ENCODE data around the gene RAD51D. TPM values are rescaled to one million over a fixed set of nuclear protein-coding genes. Genes with fewer than 3 reads are reported as not detected.

The RAD51D gene
- total and polyA plus RNA-seq, 4 donors = 3.4 to 6.1 (median 3.7) TPM

DNA sequence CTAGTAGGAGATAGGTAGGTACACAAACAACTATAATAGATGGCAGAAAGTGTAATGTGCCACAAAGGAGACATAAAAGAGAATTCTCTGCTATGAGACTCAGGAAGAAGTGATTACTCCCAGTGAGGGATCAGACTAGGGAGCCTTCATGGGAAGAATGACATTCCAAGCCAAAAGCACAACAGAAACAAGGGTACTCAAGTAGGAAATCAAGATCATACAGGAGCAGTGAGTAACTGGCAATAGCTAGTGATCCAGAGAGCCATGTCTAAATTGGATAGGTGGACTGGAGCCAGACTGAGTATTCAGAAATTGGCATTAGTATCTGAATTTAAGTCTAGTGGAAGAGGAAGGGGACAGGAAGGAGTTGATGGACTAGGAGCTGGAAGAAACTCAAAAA is 66.9 kb downstream of the RAD51D start:
- peaks cover 0 to 2% (median 0%) of the 10 kb centered on the region in 4 donors for H3K36me3 ChIP-seq (ENCODE audit: control insufficient read depth in 4 of 4, insufficient read depth in 3 of 4, low read depth in 1 of 4, low read length in 3 of 4)
- peaks cover 20 to 35% (median 33%) of the 10 kb centered on the region in 4 donors for H3K4me1 ChIP-seq (ENCODE audit: control insufficient read depth in 4 of 4, insufficient read depth in 4 of 4, low read length in 3 of 4)
- no peak for DNase-seq (ENCODE audit: low spot score)
- H3K27ac ChIP-seq (ENCODE audit: low read depth in 1 of 2, low read length in 2 of 2) = peak overlapping the region; percentile 13 to 96
- no peak for TF ChIP-seq YY1 (IDR thresholded peaks at IDR 0.05)
- TF ChIP-seq CTCF (IDR thresholded peaks at IDR 0.05; ENCODE audit: low read depth, low read length, missing input control) = no peak
- TF ChIP-seq HNF4A (conservative IDR thresholded peaks at IDR 0.05) = no peak
- no peak for TF ChIP-seq MAX (IDR thresholded peaks at IDR 0.05)
- TF ChIP-seq GABPA (IDR thresholded peaks at IDR 0.05 in 1 of 2, conservative IDR thresholded peaks at IDR 0.05 in 1 of 2) = no peak
- TF ChIP-seq, protein P1, sequence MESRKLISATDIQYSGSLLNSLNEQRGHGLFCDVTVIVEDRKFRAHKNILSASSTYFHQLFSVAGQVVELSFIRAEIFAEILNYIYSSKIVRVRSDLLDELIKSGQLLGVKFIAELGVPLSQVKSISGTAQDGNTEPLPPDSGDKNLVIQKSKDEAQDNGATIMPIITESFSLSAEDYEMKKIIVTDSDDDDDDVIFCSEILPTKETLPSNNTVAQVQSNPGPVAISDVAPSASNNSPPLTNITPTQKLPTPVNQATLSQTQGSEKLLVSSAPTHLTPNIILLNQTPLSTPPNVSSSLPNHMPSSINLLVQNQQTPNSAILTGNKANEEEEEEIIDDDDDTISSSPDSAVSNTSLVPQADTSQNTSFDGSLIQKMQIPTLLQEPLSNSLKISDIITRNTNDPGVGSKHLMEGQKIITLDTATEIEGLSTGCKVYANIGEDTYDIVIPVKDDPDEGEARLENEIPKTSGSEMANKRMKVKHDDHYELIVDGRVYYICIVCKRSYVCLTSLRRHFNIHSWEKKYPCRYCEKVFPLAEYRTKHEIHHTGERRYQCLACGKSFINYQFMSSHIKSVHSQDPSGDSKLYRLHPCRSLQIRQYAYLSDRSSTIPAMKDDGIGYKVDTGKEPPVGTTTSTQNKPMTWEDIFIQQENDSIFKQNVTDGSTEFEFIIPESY (IDR thresholded peaks at IDR 0.05) = no peak
- TF ChIP-seq FOXA2 (IDR thresholded peaks at IDR 0.05) = no peak
- no peak for TF ChIP-seq FOXA1 (IDR thresholded peaks at IDR 0.05)
- no peak for TF ChIP-seq RXRA (IDR thresholded peaks at IDR 0.05)
- no peak for TF ChIP-seq RAD21 (IDR thresholded peaks at IDR 0.05)
- TF ChIP-seq, protein P2, sequence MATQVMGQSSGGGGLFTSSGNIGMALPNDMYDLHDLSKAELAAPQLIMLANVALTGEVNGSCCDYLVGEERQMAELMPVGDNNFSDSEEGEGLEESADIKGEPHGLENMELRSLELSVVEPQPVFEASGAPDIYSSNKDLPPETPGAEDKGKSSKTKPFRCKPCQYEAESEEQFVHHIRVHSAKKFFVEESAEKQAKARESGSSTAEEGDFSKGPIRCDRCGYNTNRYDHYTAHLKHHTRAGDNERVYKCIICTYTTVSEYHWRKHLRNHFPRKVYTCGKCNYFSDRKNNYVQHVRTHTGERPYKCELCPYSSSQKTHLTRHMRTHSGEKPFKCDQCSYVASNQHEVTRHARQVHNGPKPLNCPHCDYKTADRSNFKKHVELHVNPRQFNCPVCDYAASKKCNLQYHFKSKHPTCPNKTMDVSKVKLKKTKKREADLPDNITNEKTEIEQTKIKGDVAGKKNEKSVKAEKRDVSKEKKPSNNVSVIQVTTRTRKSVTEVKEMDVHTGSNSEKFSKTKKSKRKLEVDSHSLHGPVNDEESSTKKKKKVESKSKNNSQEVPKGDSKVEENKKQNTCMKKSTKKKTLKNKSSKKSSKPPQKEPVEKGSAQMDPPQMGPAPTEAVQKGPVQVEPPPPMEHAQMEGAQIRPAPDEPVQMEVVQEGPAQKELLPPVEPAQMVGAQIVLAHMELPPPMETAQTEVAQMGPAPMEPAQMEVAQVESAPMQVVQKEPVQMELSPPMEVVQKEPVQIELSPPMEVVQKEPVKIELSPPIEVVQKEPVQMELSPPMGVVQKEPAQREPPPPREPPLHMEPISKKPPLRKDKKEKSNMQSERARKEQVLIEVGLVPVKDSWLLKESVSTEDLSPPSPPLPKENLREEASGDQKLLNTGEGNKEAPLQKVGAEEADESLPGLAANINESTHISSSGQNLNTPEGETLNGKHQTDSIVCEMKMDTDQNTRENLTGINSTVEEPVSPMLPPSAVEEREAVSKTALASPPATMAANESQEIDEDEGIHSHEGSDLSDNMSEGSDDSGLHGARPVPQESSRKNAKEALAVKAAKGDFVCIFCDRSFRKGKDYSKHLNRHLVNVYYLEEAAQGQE (IDR thresholded peaks at IDR 0.05) = no peak
- TF ChIP-seq JUND (IDR thresholded peaks at IDR 0.05) = no peak
- no peak for TF ChIP-seq HNF4G (IDR thresholded peaks at IDR 0.05)
- no peak for TF ChIP-seq TAF1 (conservative IDR thresholded peaks at IDR 0.05)
- TF ChIP-seq, protein P3, sequence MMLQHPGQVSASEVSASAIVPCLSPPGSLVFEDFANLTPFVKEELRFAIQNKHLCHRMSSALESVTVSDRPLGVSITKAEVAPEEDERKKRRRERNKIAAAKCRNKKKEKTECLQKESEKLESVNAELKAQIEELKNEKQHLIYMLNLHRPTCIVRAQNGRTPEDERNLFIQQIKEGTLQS (IDR thresholded peaks at IDR 0.05) = no peak
- no peak for TF ChIP-seq SP1 (IDR thresholded peaks at IDR 0.05)
- TF ChIP-seq EGR1 (IDR thresholded peaks at IDR 0.05; ENCODE audit: low read depth in 2 of 2) = no peak
- no peaks in the 10 kb centered on the region for H3K9me3 ChIP-seq (ENCODE audit: control insufficient read depth in 4 of 4, low read length in 3 of 4)
- no peaks in the 10 kb centered on the region for H3K27me3 ChIP-seq (ENCODE audit: control insufficient read depth in 4 of 4, insufficient read depth in 4 of 4, low read length in 3 of 4)
- H3K4me3 ChIP-seq (ENCODE audit: low read depth in 1 of 3, low read length in 3 of 3) = no peak overlapping the region
- no peak overlapping the region for H3K9ac ChIP-seq (ENCODE audit: low read depth in 1 of 2, low read length in 2 of 2)

DNA sequence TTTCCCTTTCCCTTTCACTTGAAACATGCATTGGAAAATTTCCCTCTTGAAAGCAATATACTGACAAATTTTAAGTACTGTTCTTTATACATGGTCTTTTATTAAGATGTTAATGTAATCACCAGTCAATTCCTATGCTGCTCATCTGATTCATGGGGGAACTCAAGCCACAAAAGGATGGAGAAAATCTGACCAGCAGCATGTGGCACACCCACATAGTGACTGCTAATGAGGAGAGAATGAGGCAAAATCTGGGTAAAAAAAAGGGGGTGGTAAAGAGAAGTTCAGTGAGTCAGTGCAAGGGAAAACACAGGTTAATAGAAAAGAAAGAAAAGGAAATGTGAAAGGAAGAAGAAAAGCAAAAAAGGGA is 67.4 kb downstream of the RAD51D start:
- peaks cover 20 to 35% (median 34%) of the 10 kb centered on the region in 4 donors for H3K4me1 ChIP-seq (ENCODE audit: control insufficient read depth in 4 of 4, insufficient read depth in 4 of 4, low read length in 3 of 4)
- H3K9ac ChIP-seq (ENCODE audit: low read depth in 1 of 2, low read length in 2 of 2) = no peak overlapping the region
- DNase-seq (ENCODE audit: low spot score) = no peak
- peak overlapping the region; percentile 91 to 96 for H3K27ac ChIP-seq (ENCODE audit: low read depth in 1 of 2, low read length in 2 of 2)
- TF ChIP-seq RAD21 (IDR thresholded peaks at IDR 0.05) (no peak), YY1 (IDR thresholded peaks at IDR 0.05) (no peak), FOXA1 (IDR thresholded peaks at IDR 0.05) (no peak), SP1 (IDR thresholded peaks at IDR 0.05) (no peak), FOXA2 (IDR thresholded peaks at IDR 0.05) (no peak), HNF4G (IDR thresholded peaks at IDR 0.05) (no peak), EGR1 (IDR thresholded peaks at IDR 0.05; ENCODE audit: low read depth in 2 of 2) (no peak), GABPA (IDR thresholded peaks at IDR 0.05 in 1 of 2, conservative IDR thresholded peaks at IDR 0.05 in 1 of 2) (no peak), JUND (IDR thresholded peaks at IDR 0.05) (no peak), HNF4A (conservative IDR thresholded peaks at IDR 0.05) (no peak)
- TF ChIP-seq, protein P2 (IDR thresholded peaks at IDR 0.05) = no peak
- H3K9me3 ChIP-seq (ENCODE audit: control insufficient read depth in 4 of 4, low read length in 3 of 4) = no peaks in the 10 kb centered on the region
- peaks cover 0 to 2% (median 0%) of the 10 kb centered on the region in 4 donors for H3K36me3 ChIP-seq (ENCODE audit: control insufficient read depth in 4 of 4, insufficient read depth in 3 of 4, low read depth in 1 of 4, low read length in 3 of 4)
- no peaks in the 10 kb centered on the region for H3K27me3 ChIP-seq (ENCODE audit: control insufficient read depth in 4 of 4, insufficient read depth in 4 of 4, low read length in 3 of 4)
- H3K4me3 ChIP-seq (ENCODE audit: low read depth in 1 of 3, low read length in 3 of 3) = no peak overlapping the region

All from liver (tissue), 9 donors.